Effector memory CD4-positive, alpha-beta T cell (primary cell): ENCODE measurements around the gene HID1.
"Not testable (repeated sequence)": the region's sequence is repeated elsewhere in the genome, so short reads cannot be mapped to it uniquely, and the experiment has no call there.

Experiments
- DNase-seq, 3 donors: peaks; one replicate each; pipeline ENCODE4 v3.0.0-alpha.2; 2020
- H3K27ac ChIP-seq: 2 replicates; pipeline ENCODE4 v1.7.0; 2013; ENCODE audit warnings: mild to moderate bottlenecking, low read length, moderate library complexity; ENCODE audit not compliant: insufficient read depth, poor library complexity, severe bottlenecking
- H3K27me3 ChIP-seq: replicated peaks from 2 replicates; pipeline ENCODE4 v1.7.0; 2013; ENCODE audit warnings: mild to moderate bottlenecking, low read length; ENCODE audit not compliant: insufficient read depth, control insufficient read depth, poor library complexity, severe bottlenecking
- H3K36me3 ChIP-seq: 2 replicates; pipeline ENCODE4 v1.7.0; 2013; ENCODE audit warnings: mild to moderate bottlenecking, low read length, moderate library complexity; ENCODE audit not compliant: control insufficient read depth, insufficient read depth
- H3K4me1 ChIP-seq: 2 replicates; pipeline ENCODE4 v1.7.0; 2013; ENCODE audit warnings: low read length, mild to moderate bottlenecking; ENCODE audit not compliant: control insufficient read depth, insufficient read depth, poor library complexity, severe bottlenecking
- H3K4me3 ChIP-seq: 2 replicates; pipeline ENCODE4 v1.7.0; 2013; ENCODE audit warnings: low read length, low read depth, mild to moderate bottlenecking; ENCODE audit not compliant: insufficient read depth, poor library complexity, severe bottlenecking
- H3K9me3 ChIP-seq: 2 replicates; pipeline ENCODE4 v1.7.0; 2013; ENCODE audit warnings: mild to moderate bottlenecking, low read length, moderate library complexity; ENCODE audit not compliant: control insufficient read depth

HID1 gene

DNA sequence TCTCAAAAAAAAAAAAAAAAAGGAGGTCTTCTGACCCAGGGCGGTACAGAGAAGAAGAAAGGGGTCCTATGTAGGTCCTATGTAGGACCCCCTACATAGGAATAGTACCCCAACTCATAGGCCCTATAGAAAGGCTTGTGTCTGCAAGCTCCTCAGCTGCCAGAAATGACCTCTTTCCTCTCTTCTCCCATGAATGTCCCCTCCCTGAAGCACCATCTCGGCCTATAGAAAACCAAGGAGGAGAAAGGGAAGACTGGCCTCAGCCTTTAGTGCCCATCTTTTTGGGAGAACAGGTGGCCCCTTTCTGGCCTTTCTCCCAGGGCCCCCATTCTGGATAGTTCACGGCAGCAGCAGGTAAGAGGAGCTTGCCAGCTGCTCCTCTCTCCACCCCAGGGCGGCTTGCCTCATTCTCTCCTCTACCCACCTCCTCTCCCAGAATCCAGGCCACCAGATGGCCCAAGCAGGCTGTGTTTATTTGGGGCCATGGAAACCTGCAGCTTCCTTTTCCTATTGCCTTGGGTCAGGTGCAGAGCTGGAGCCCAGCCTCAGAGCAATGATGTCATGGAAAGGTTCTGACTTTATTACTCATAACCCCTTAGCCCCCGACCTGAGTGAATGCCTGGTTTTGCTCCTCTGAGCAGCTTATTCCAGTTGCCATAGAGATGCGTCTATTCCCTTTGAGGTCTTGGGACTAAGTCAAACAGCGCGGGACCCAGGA lies 38.3 kb upstream of the HID1 start:
- no peak overlapping the region for H3K27ac ChIP-seq
- H3K4me1 ChIP-seq = peaks cover 14% of the 10 kb centered on the region
- H3K27me3 ChIP-seq = no peaks in the 10 kb centered on the region
- H3K36me3 ChIP-seq = no peaks in the 10 kb centered on the region
- DNase-seq = no peak
- H3K4me3 ChIP-seq = no peak overlapping the region
- no peaks in the 10 kb centered on the region for H3K9me3 ChIP-seq

DNA sequence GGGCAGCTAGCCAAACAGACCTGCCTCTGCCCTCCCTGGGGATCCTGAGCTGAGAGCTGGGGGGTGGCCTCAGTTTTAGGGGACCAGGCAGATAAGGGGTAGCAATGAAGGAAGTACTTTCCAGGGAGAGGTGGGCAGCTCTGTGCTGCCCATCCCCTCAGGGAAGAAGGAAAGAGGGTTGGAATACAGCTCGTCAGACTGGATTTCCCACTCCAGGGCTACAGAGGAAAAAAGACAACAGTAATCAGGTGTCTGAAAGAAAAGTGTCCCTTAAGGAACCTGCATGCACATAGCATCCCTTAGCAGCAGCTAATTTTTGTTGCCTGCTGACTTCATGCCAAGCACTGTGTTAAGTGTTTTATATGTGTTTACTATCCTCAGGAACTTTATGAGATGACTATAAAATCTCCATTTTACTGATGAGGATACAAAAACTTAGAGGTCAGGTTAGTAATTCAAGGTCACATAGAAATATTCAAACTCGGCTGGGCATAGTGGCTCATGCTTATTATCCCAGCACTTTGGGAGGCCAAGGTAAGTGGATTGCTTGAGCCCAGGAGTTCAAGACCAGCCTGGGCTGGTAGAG lies 36.7 kb upstream of the HID1 start:
- no peak for DNase-seq
- H3K36me3 ChIP-seq = no peaks in the 10 kb centered on the region
- H3K4me1 ChIP-seq = peaks cover 14% of the 10 kb centered on the region
- no peaks in the 10 kb centered on the region for H3K27me3 ChIP-seq
- H3K4me3 ChIP-seq = no peak overlapping the region
- H3K27ac ChIP-seq = no peak overlapping the region
- H3K9me3 ChIP-seq = no peaks in the 10 kb centered on the region

DNA sequence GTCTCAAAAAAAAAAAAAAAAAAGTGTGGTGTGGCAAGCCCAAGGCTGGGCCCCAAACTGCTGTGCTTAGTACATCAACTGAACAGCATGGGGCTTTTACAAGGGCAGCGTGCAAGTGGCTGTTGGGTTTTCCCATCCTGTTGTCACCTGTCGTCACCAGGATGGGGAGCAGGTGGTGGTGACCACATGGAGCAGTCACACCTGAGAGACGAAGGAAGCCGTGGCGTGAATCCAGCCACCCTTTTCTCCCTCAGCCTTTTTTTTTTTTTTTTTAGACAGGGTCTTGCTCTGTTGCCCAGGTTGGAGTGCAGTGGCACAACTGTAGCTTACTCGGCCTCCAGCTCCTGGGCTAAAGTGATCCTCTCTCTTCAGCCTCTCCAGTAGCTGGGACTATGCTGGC lies 35.8 kb upstream of the HID1 start:
- H3K9me3 ChIP-seq = no peaks in the 10 kb centered on the region
- no peak for DNase-seq
- no peak overlapping the region for H3K27ac ChIP-seq
- H3K27me3 ChIP-seq = no peaks in the 10 kb centered on the region
- H3K4me3 ChIP-seq = no peak overlapping the region
- H3K4me1 ChIP-seq = peaks cover 10% of the 10 kb centered on the region
- no peaks in the 10 kb centered on the region for H3K36me3 ChIP-seq

DNA sequence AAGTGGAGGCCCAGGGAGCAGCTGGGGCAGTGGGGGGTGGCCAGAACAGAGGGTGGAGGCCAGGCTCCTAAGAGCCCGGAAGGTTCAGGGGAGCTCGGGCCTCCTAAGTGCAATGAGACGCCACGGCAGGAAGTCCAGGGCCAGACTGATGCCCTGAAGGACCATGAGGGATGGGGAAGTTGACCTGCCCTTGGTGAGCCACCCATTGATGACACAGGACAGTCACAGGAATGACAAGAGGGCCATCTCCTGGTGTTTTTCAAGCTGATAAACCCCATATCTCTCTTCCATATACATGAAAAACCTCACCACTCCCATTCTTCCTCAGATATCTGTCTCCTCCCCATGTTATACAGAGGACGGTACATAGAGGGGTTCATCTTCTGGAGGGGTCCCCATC lies 34.1 kb upstream of the HID1 start:
- Histone ChIP-seq H3K9me3 (no peaks in the 10 kb centered on the region), H3K36me3 (no peaks in the 10 kb centered on the region), H3K4me3 (no peak overlapping the region), H3K27ac (no peak overlapping the region), H3K4me1 (no peaks in the 10 kb centered on the region), H3K27me3 (no peaks in the 10 kb centered on the region)
- DNase-seq = no peak

DNA sequence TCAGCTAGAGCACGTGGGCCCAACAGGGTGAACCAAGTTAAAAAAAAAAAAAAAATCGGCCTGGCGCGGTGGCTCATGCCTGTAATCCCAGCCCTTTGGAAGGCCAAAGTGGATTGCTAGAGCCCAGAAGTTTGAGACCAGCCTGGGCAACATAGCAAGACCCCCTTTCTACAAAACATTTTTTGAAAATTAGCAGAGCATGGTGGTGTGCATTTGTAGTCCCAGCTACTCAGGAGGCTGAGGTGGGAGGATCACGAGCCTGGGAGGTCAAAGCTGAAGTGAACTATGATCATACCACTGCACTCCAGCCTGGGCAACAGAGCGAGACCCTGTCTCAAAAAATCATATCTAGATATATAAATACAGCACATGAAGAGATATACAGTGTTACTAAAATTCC lies 33.5 kb upstream of the HID1 start:
- not testable (repeated sequence) for H3K4me3 ChIP-seq, H3K4me1 ChIP-seq, H3K9me3 ChIP-seq, H3K36me3 ChIP-seq, H3K27me3 ChIP-seq, H3K27ac ChIP-seq, DNase-seq

DNA sequence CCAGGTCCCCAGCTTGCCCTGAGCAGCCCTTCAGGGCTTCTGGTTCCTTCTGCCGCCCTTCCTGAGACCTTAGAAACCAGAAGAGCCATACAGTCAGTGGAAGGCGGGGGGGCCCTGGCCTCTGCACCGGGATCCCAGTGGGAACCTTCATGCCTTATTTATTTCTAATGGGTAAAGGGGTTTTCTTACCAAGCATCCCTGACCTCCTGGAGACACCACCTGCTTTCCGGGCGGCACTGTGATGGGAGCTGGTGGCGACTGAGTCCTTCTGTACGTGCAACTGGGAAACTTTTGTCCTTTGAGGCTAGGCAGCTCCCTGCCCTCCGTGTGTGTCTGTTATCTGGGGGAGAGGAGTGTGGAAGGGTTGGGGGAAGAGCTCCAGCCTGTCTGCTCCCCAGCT lies 32.7 kb upstream of the HID1 start:
- no peak overlapping the region for H3K4me3 ChIP-seq
- no peaks in the 10 kb centered on the region for H3K9me3 ChIP-seq
- H3K27ac ChIP-seq = no peak overlapping the region
- H3K27me3 ChIP-seq = no peaks in the 10 kb centered on the region
- H3K36me3 ChIP-seq = no peaks in the 10 kb centered on the region
- no peak for DNase-seq
- no peaks in the 10 kb centered on the region for H3K4me1 ChIP-seq

DNA sequence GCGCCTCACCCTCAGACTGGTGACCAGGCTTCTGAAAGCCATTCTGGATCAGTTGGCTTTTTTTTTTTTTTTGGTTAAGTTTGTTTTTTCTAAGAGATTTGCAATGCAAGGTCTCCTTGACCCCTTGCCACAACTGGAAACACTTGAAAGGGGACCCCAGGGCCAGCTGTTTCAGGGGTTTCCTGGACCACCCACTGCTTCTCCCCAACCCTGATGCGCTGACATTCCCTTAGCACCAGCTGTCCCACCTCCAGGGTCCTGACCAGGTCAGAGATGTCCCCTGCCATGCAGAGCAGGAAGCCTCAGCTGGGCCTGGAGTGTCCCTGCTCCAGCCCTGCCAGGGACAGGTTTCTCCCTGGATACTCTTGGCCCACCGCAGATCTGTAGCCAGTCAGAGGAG lies 31.8 kb upstream of the HID1 start:
- Histone ChIP-seq H3K27me3 (no peaks in the 10 kb centered on the region), H3K27ac (no peak overlapping the region), H3K36me3 (no peaks in the 10 kb centered on the region), H3K4me3 (no peak overlapping the region), H3K4me1 (no peaks in the 10 kb centered on the region), H3K9me3 (no peaks in the 10 kb centered on the region)
- DNase-seq = no peak

DNA sequence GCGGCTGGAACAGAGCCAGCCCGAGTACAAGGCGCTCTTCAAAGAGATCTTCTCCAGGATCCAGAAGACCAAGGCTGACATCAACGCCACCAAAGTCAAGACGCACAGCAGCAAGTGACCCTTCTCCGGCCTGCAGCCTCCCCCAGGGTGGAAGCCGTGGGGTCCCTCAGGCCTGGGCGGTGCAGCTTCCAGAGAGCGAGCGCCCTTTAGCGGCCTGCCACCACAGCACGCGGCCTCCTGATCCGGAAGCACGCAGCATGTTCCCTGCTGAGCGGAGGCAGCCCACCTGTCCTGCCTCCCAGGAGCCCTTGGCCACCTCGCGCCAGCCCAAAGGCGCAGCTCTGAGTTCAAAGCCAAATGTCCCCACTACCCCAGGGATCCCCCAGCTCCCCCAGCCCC lies 31.4 kb upstream of the HID1 start:
- DNase-seq = no peak
- Histone ChIP-seq H3K27ac (no peak overlapping the region), H3K27me3 (no peaks in the 10 kb centered on the region), H3K9me3 (no peaks in the 10 kb centered on the region), H3K4me3 (no peak overlapping the region), H3K36me3 (no peaks in the 10 kb centered on the region), H3K4me1 (no peaks in the 10 kb centered on the region)

DNA sequence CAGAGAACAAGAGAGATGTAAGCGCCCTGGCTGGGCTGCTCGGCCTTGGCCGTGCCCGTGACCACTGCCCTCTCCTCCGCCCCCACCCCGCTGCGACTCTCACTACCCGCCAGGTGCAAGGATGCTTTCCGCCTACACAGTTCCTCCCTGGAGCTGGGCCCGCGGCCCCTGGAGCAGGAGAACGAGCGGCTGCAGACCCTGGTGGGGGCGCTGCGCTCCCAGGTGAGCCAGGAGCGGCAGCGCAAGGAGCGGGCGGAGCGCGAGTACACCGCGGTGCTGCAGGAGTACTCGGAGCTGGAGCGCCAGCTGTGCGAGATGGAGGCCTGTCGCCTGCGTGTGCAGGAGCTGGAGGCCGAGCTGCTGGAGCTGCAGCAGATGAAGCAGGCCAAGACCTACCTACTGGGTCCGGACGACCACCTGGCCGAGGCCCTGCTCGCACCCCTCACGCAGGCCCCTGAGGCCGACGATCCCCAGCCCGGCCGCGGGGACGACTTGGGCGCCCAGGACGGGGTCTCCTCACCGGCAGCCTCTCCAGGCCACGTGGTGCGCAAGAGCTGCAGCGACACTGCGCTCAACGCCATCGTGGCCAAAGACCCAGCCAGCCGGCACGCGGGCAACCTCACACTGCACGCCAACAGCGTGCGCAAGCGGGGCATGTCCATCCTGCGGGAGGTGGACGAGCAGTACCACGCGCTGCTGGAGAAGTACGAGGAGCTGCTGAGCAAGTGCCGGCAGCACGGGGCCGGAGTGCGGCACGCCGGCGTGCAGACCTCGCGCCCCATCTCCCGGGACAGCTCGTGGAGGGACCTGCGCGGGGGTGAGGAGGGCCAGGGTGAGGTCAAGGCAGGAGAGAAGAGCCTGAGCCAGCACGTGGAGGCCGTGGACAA lies 30.8 kb upstream of the HID1 start:
- H3K27me3 ChIP-seq = no peaks in the 10 kb centered on the region
- DNase-seq = no peak
- no peaks in the 10 kb centered on the region for H3K36me3 ChIP-seq

More for the DNA sequence above, 30.8 kb upstream of the HID1 start:
- no peak overlapping the region for H3K27ac ChIP-seq
- no peaks in the 10 kb centered on the region for H3K9me3 ChIP-seq
- no peak overlapping the region for H3K4me3 ChIP-seq
- H3K4me1 ChIP-seq = no peaks in the 10 kb centered on the region
